GM21786 (cell line): ENCODE measurements around the gene EYA4.

ENCODE experiments used
- ATAC-seq: cut with Tn5 transposase; IDR thresholded peaks from one replicate; pipeline ENCODE4 v1.9.1; 2021; ENCODE audit not compliant: unreplicated experiment

Gene EYA4

GRCh38 chr6:133348846-133349245 is 107.7 kb downstream of the EYA4 start:
- ATAC-seq: no peak

DNA sequence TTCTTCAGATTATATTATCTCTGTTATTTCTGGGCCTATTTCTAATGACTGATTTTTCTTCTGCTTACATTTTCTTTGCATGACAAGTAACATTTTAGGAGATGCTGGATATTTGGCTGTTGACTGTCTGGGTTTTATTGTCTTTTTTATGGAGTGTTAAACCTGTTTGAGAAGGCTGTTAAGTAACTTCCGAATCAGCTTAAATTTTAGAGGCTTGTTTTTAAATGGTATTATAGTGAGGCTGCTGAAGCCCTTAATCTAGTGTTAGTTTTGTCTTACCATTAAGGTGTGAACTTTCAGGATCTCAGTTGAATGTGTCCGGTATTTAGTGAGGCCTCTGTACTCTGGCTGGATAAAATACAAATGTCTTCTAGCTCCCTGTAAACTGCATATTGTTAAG is 109.8 kb downstream of the EYA4 start:
- no peak for ATAC-seq

DNA sequence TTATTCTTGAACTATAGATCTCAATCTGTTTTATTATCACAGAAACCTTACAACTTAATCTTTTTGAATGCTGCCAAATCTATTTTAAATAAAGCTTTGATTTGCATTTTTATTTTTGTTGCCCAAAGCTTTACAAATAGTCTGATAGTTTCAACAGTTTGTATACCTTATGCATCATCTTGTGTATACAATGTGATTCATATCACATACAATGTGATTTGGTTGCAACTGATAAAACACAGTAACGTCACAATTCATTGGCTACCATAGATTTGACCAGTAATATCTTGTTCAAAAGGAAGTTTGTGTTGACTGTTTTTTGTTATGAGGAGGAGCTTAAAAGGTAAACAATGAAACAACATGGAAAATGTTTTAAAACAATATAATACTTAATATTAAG is 110.9 kb downstream of the EYA4 start:
- no peak for ATAC-seq

GRCh38 chr6:133353061-133353460 is 111.9 kb downstream of the EYA4 start:
- ATAC-seq: no peak

DNA sequence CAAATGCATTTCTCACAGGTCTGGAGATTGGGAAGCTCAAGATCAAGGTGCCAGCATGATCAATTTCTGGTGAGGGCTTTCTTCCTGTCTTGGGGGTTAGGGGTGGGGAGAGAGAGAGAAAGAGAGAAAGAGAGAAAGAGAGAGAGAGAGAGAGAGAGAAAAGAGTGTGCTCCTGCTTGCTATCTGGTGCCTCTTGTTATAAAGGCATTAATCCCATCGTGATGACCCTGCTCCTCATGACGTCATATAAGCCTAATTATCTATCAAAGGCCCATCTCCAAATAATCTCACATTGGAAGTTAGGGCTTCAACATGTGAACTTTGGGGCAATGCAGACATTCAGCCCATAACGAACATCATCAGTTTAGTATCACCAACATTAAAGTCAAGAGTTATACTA is 114.8 kb downstream of the EYA4 start:
- ATAC-seq: no peak

- no peak for ATAC-seq
These were observed 117.5 kb downstream of the EYA4 start for GRCh38 chr6:133358574-133359150.

DNA sequence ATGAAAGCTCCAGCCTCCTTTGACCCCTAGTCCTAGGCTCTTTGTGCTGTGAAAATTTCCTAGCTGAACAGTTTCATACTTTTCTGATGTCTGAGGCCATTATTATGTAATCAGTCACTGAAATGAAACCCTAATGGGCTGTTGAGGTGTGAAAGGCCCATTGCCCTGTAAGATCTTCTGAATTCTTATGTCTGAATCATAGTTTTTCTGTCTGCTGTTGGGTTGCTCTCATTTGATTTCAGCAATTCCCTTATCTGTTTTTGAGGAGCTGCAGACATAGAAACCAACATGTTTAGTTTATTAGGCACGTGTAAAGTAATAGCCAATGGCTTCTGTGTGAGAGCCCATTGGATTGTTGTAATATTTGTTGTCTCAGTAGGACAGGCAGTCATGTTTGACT is 118.1 kb downstream of the EYA4 start:
- ATAC-seq: no peak

- no peak for ATAC-seq
These were observed 118.6 kb downstream of the EYA4 start for GRCh38 chr6:133359760-133360159.

DNA sequence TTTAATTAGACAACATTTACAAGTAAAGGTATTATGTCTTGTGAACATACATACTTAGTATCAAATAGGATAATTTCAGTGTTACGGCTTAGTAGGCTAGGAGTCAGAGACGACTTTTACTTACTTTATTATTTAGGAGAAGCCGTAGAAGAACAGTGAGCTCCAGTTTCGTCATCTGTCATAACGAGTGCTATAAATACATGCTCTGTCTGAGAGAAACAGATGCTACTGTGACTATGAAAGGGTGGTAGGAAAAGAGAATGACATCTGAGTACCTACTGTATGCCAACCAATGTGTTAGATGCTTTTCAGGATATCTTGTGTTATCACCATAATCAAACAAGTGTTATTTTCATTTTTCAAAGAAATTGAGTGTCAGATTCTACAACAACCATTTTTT is 119.0 kb downstream of the EYA4 start:
- ATAC-seq: no peak

GRCh38 chr6:133362813-133363212 is 121.7 kb downstream of the EYA4 start:
- ATAC-seq: no peak

DNA sequence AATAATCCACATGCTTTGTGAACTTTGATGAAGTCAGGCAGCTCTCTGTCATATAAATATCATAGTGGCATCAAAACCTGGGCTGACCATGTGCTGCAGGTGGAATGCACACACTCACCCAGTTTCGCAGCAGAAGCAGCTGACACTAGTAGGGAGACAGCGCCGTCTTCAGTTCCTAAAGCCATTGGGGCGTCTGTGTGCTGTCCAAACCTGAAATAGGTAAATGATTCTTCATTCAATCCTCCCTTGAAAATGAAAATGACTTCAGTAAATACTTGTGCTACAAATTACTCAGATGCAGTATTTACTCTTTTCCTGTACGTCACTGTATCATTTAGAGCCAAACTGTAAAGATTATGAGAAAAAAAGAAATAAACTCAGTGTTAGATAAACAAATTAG is 127.5 kb downstream of the EYA4 start:
- ATAC-seq: no peak

DNA sequence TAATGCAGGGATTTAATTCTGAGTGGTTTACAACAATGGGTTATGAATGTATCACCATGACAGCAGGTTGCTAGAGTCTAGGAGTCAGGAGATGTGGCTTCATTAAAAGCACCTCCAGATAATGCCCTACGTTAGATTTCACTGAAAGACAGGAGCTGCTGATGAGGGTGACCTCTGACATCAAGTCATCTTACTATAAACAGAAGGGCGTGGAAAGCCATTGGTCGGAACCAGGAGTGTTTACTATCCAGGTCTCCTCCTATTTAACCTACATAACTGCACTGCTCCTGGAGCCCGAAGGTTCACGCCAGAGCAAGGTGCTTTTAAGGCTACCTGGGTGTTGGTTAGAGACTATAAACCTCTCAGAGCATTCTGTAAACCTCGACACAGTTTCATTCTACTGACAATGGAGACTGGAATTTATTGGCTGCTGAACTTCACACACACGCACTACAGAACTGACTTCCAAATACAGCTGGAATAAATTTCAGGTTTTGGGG is 128.7 kb downstream of the EYA4 start:
- no peak for ATAC-seq

DNA sequence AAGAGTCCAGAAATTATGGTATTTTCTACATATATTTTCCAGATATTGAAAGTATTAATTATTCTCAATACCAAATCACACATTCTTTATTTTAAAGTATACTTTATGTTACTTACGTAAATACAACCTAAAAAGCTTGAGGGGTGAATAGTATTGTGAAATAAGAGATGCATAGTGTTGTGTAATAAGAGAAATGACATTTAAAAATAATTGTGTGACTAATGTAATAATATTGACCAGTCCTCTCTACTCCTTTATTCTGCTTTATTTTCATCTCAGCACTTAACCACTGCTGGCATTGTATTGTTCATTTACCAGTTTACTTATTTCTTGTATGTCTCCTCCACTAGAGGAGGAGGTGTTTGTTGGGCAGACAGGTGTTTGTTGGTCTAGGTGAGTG is 135.6 kb downstream of the EYA4 start:
- no peak for ATAC-seq

DNA sequence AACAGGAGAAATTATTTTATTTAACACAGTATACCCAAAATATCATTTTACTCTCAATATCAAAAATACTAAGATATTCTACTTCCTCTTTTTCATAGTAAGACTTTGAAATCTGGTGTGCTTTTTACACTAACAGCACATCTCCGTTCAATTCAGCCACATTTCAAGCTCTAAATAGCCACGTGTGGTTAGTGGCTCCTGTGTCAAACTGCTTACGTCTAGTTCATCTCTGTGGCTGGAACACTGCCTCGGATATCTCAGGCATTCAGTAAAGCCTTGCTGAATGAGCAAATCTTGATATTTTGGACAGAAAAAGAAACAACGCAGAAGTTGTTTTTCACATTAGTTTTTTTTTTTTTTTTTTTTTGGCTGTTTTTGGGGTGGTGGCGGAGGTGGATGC is 136.1 kb downstream of the EYA4 start:
- ATAC-seq: no peak

- ATAC-seq: no peak
These were observed 138.9 kb downstream of the EYA4 start for GRCh38 chr6:133380047-133380446.

GRCh38 chr6:133380723-133381122 is 139.6 kb downstream of the EYA4 start:
- no peak for ATAC-seq

GRCh38 chr6:133388731-133389130 is 147.6 kb downstream of the EYA4 start:
- no peak for ATAC-seq

DNA sequence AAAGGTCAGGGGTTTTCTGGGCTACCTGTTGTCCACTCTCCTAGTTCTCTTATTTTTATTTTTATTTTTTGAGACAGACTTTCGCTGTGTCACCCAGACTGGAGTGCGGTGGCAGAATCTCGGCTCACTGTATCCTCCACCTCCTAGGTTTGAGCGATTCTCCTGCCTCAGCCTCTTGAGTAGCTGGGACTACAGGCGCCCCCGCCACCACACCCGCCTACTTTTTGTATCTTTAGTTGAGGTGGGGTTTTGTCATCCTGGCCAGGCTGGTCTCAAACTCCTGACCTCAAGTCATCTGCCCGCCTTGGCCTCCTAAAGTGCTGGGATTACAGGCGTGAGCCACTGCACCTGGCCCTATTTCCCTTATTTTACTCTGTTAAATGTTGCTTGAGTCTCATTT is 149.0 kb downstream of the EYA4 start:
- no peak for ATAC-seq

DNA sequence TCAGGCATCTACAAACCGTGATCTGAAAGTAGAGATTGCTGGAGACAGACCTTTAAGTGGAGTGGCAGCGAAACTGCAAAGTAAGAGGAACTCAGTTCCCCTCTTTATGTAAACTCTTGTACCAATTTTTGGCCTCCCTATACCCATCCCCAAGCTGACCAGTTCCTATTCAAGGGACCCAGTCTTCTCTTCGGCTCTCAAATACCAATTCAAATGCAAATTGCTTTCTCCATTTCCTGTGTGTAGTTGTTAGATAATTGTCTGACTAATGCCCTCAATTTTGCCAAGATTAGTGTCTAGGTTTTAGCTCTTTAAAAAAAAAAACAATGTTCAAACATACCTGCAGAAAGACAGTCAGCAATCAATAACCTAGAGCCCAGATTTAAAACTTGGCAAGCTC is 150.9 kb downstream of the EYA4 start:
- ATAC-seq: no peak

- ATAC-seq: no peak
These were observed 151.5 kb downstream of the EYA4 start for GRCh38 chr6:133392641-133393040.

DNA sequence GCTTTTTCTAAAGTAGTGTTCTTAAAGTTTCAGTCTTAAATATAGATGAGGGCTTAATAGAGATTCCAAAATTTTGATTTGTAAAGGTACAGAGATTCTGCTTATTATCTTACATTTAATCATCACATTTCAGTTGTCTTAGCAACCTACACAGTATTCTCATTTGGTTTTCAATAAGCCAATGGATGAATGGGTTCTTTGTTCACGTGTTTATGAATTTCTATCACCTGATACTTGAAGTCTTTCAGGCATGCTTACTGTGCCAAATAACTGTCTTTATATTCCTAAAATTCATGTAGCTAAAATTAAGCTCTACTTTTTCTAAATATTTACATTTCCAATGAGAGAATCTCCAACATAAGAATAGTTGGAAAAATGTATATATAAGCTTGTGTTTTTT is 152.7 kb downstream of the EYA4 start:
- ATAC-seq: no peak

DNA sequence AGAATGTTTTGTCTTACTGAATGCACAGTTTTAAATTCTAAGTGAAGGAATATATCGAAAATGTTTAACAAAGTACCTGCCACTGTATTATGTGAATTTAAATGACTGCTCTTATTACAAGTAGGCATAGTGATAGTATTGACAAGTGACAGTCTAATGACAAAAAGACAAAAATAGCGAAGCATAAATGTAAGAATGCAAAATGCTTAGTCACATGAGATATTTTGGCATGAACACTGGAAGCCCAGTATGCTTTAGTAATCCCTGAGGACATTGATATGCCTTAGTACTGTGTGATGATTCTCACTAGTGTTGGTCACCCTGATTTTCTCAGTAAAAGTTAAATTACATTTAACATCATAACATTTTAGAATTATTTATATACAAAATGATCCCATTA is 153.5 kb downstream of the EYA4 start:
- ATAC-seq: no peak

GRCh38 chr6:133396233-133396983 is 155.3 kb downstream of the EYA4 start:
- no peak for ATAC-seq
